GM18508 (cell line): ENCODE data around the gene TFAP2A.

Source experiments
- ATAC-seq: cut with Tn5 transposase; IDR thresholded peaks from one replicate; pipeline ENCODE4 v1.9.1; 2021; ENCODE audit warnings: moderate number of reproducible peaks; ENCODE audit not compliant: insufficient read depth, unreplicated experiment

Gene TFAP2A

GRCh38 chr6:10426781-10427279 is 12.0 kb upstream of the TFAP2A start:
- no peak for ATAC-seq

GRCh38 chr6:10425975-10426780 is 11.3 kb upstream of the TFAP2A start:
- ATAC-seq = no peak

- ATAC-seq = no peak
These were observed 10.5 kb upstream of the TFAP2A start for GRCh38 chr6:10425176-10425974.

- no peak for ATAC-seq
These were observed 9.2 kb upstream of the TFAP2A start for GRCh38 chr6:10424040-10424439.

- ATAC-seq = no peak
These were observed 7.8 kb upstream of the TFAP2A start for GRCh38 chr6:10422737-10423034.

GRCh38 chr6:10421921-10422736 is 7.3 kb upstream of the TFAP2A start:
- ATAC-seq = no peak

- ATAC-seq = no peak
These were observed 6.5 kb upstream of the TFAP2A start for GRCh38 chr6:10421158-10421920.

- no peak for ATAC-seq
These were observed 5.8 kb upstream of the TFAP2A start for GRCh38 chr6:10420546-10421157.

GRCh38 chr6:10419749-10420545 is 5.1 kb upstream of the TFAP2A start:
- ATAC-seq = no peak

GRCh38 chr6:10418862-10419748 is 4.2 kb upstream of the TFAP2A start:
- ATAC-seq = no peak

- ATAC-seq = no peak
These were observed 3.5 kb upstream of the TFAP2A start for GRCh38 chr6:10418361-10418861.

GRCh38 chr6:10417681-10418104 is 2.8 kb upstream of the TFAP2A start:
- ATAC-seq = no peak

GRCh38 chr6:10416863-10417641 is 2.2 kb upstream of the TFAP2A start:
- ATAC-seq = no peak

- no peak for ATAC-seq
These were observed 1.6 kb upstream of the TFAP2A start for GRCh38 chr6:10416516-10416862.

- no peak for ATAC-seq
These were observed 975 bp upstream of the TFAP2A start for GRCh38 chr6:10415617-10416480.
